Activated gamma-delta T cell (primary cell): ENCODE measurements around the gene PPM1H.
"Not testable (repeated sequence)": the region's sequence is repeated elsewhere in the genome, so short reads cannot be mapped to it uniquely, and the experiment has no call there.

Experiments used
- DNase-seq: peaks from one replicate; lab custom pipeline; 2025; lab: John Stamatoyannopoulos, UW

The PPM1H gene

DNA sequence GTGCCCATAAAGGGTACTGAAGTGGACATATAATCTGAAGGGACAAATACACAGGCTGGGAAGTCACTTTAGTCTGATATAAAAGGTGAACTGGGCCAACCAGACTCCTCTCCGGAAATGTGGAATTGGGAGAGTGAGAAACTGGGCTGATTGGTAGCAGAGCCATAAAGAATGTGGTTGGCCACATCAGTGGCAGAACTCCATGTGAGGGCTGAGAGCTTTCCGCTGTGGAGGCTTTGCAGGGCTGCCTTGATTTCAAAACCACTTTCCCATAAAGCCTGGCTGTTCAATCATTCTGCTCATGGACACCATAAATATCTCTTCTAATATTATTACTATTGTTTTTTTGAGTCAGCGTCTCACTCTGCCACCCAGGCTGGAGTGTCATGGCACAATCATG, 248.0 kb downstream of the PPM1H start:
- DNase-seq: no peak

DNA sequence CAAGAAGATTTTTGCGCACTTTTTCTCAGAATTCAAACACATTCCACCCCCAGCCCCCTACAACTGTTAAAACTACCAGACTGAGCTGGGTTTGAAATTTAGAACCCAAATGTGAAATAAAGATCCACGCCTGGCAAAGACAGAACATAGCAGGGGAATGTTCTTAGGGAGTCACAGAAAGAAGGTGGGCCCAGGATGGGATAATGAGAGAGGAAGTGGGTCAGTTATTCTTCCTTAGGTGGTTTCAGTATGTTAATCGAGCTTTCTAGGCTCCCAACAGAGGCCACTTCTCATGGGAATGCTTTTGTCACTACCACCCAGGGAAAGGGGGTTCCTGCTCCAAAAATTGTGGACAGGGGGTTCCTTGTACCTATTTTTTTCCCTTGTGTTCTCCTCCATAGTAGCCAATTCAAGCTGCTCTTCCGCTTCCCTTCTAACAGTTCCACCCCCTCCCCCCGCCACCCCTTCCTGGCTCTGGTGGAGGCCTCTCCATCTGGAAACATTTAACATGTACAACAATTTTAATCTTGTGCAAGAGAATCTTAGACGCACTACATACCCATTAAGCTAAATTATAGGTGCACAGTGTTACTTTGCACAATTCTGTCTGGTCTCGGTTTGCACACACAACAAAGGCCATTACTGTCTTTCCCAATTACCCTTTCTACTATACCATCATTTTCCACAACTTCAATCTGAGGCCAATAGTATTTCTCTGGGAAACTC, 250.2 kb downstream of the PPM1H start:
- no peak for DNase-seq

DNA sequence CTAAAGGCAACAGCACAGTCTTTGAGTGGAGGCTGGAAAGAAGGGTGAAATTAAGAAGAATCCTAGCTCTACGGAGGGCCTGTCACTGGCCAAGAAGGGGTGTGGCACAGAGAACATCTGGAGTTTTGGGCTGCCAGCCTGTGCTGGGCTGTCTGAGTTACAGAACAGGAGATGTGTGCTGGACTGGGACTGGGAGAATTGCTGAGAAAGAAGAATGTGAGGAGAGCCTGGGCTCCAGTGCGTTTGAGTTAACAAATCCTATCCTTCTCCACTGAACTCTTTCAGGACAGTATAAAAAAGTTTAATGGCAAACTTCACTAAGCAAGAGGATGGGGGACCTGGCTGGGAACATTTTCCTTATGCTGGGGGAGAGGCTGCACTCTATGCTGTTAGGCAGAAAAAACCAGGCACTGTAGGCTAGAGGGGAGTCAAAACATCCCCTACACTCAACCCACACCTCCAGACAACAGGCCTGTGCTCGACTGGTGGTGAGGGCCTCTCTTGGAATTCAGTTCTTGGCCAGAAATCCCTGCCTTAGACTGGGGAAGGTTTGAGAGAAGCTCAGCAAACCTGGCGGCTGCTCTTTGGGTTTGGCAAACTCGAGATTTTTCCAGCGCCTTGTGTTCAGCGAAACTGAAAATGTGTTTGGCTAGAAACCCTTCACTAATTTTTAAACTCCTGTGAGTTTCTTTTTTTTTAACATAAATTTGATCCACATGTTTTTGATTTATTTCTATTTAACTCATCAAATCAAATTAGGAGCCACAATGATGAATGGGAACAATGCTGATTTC, 251.0 kb downstream of the PPM1H start:
- DNase-seq: no peak

DNA sequence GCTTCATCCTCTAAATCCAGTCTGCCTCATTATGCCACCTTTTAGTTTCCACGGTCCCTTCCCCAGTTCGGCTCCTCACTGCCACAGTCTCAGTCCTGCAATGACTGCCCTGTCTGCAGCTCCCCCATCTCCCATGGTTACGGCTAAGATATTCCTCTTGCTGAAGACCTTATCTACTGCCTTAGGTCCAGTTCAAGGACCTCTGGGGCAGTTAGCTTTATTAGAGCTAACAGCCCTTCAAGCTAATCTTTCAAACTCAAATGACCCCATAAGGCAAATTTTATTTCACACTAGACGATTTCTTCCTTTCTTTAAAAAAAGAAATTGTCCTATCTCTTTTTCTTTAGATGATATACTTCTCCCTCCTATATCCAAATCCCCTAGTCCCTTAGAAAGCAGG, 253.6 kb downstream of the PPM1H start:
- DNase-seq: no peak

DNA sequence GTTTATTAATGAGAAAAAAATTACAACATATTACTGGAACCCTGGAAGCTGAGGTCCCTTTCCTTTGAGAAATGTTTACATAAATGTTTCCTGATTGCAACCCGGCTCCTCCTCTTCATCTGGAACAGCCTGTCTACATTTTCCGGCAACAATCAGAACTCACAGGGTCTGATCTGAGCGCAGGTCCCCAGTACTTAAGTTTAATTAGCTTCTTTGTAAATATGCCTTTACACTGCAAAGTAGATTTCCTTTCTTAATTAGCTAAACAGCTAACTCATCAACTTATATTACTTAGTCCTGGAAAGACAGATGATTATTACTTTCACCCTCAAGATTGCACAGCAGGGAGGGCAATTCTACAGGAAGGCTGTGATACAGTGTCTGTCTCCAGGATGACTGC, 255.3 kb downstream of the PPM1H start:
- no peak for DNase-seq

DNA sequence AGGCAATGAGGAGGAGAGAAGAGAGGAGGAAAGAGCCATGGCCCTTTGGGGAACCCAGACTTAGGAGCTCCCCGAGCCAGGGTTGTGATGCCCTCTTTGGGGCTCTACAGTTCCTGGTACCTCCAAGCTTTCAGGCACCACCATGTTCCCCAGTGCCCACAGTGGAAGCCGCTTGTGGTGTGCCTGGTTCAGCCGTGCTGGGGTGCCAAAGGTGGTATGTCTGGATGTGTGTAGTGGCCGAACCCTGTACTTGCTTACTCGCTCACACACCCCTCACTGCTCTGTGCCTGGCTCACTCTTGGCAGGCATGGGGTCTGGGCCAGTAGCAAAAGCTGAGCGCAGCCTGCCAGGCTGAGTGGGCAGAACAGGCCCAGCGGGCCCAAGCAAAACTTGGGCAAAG, 257.6 kb downstream of the PPM1H start:
- no peak for DNase-seq

DNA sequence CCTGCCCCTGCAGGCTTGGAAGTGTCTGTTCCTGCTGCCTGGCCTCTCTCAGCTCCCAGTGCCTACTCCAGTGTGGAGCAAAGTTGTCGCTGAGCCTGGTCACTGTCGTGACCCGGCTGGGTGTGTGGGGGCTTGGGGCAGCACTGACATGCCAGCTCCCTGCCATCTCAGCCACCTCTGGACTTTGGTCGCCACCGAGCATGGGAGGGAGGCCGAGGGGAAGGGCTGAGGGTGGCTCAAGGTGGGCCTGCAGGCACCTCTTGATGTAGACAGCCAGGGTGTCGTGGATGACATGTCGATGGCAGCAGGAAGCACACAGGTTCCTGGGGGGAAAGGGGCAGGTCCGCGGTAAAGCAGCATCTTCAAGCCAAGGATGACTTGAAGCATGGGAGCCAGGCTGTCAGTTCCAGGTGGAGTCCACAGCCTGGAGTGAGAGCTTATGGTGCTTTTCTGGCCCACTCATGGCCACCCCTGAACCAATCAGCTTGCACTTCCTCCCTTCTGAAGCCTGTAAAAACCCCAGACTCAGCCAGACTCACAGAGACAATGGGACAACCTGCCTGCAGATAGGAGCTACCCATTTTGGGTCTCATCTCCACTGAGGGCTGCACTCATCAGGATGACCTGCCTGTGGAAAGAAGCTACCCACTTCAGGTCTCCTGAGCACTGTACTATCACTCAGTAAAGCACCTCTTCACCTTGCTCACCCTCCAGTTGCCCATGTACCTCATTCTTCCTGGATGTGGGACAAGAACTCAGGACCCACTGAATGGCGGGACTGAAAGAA, 258.2 kb downstream of the PPM1H start:
- DNase-seq: no peak

DNA sequence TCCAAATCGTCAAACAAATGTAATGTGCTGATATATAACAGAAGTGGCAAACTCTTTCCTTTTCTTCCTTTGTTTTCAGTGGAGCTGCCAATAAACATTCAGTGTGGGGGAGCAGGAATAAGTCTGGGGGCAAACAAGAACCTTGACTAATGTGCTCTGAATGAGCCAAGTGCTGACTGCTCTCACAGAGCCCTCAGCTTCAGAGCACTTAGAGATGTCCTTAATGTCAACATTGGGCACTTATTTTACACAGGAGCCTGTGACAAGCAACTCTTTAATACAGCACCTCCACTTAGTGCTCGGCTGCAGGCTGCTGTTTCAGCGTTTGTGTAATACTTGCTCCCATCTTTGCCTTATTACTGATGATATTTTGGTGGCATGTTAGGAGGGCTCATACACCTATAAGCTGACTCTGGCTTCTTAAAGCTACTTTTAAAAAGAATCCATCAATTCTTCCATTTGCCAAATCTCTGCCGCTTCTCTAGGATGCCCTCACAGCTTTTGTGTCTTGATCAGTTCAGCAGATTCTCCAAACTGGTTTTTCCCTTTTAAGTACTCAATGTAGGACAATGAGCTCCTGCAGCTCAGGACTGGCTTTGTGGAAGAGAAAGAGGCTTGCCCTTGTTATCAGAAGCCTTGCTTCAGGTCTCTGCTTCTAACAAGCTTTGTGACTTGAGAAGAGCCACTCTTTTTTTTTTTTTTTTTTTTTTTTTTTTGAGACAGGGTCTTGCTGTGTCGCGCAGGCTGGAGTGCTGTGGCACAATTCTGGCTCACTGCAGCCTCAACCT, 261.7 kb downstream of the PPM1H start:
- DNase-seq: no peak

DNA sequence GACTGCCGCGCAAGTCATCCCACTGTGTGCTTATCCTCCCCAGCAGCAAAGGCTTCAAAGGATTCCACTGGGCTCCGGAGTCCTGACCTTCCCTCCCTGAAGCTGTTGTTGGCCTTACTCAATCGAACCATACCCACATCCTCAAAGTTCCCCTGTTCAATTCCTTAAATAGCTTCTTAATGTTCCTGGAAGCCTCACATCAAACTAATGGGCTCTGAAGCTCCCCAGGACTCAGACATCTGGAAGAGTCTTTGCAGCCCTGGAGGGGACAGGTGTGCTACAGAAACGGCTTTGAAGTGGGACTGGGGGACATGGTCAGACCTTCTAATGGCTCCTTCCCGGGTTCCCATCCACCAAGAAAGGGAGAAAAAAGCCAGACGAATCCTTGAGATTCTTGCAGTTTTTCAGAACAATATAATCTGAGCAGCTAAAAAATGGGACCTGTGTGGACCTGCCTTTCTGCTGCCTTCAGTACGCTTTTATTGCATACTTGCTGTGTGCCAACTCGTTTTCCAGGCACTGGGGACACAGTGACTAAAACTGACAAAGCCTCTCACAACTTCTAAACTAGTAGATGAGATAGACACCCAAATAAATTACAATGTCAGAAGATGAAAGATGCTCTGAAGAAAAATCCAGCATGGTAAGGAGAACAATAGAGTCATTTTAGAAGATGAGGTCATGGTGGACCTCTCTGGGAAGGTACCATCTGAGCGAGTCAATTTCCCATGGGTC, 263.8 kb downstream of the PPM1H start:
- no peak for DNase-seq

DNA sequence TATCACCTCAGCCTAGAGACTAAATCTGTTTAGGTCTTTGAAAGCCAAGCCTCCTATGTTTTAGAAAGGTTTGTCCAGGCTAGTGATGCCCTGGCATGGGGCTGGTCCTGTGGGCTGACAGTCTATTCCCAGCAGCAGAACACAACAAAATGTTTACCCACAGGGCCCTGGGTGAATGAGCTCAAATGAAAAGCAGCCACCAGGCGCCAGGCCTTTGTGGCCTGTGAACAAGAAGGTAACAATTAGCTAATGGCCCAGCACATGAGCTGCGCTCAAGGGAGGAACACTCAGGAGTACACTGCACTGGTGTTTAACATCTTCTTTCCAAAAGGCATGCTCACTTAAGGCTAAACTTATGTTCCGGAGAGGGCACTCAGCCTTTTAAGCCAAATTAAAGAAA, 266.2 kb downstream of the PPM1H start:
- DNase-seq: no peak

DNA sequence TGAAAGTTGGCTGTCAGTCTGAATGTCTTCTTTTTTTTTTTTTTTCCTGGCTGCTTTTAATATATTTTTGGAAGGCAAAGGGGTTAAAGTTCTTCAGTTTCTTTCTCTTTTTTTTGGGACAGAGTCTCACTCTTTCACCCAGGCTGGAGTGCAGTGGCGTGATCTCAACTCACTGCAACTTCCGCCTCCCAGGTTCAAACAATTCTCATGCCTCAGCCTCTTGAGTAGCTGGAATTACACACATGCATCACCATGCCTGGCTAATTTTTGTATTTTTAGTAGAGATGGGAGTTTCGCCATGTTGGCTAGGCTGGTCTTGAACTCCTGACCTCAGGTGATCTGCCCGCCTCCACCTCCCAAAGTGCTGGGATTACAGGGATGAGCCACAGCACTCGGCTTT, 270.0 kb downstream of the PPM1H start:
- DNase-seq: not testable (repeated sequence)

DNA sequence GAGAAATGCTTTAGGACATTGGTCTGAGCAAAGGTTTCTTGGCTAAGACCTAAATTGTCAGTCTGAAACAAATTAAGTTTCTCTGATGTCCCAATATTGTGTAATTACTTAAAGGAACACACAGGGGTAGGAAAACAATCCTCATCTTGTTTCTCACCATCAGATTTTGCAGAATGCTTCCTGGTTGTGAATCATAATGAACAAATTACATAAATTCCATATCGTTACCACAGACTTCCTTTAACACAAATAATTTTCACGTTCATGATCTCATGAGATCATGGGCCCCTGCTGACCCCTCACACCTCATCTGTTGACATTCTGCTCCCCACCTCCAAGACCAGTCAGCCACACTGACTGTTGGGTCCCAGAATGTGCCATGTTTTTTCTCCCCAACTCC, 274.2 kb downstream of the PPM1H start:
- DNase-seq: no peak

DNA sequence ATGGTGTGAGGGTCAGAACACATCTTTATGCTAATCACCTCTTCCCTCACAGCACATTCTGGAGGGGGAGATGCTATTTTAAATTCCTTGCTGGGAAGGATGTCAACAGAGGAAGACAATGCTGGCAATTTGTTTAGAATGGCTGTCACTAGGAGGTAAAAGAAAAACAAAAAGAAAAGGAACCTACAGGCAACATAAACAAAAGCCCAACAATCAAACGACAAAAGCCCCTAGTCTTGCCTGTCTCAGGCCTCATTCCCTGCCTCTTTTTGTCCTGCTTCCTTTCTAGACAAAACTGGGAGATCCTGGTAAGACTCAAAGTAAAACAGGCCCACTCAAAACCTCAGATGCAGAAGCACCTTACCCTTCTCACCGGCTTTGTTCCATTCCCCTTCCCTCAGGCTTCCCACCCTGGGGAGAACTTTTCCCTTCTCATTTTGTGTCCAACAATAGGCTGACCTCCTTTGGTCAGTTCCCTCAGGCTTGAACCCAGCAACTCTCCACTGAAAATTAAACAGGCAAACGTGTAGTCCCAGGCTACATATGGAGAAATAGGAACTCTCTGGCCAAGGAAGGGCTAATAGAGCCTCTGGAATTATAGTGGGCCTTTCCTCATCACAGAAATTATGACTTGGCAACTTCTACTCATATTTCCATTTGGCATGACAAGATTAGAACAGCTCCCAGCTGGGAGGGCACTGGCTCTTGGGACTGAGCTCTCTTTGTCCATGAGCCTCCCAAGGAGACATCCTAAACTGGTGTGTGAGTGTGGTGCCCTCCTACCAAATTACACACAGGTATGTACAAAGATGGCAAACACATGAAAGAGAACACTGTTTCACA, 275.3 kb downstream of the PPM1H start:
- no peak for DNase-seq

DNA sequence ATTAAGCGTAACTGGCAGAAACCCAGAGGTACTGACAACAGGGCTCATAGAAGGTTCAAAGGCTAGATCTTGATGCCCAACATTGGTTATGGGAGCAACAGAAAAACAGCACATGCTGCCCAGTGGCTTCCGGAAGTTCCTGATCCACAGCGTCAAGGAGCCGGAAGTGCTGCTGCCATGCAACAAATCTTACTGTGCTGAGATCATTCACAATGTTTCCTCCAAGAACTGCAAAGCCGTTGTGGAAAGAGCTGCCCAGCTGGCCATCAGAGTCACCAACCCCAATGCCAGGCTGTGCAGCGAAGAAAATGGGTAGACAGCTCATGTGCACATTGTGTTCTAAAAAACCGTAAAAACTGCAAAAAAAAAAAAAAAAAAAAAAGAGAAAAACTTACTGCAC, 276.0 kb downstream of the PPM1H start:
- DNase-seq: no peak

DNA sequence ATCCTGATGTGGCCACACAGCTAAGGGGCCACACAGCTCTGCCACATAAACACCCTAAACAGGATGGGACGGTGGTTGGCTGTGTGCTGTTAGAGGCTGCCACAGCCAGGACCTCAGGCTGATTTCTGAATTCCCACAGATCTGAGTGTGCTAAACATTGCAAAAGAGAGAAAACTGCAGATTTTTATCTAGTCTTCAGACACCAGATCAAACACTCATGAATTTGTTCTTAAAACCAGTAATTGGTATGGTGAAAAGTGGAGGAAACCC, 277.7 kb downstream of the PPM1H start:
- DNase-seq: no peak

DNA sequence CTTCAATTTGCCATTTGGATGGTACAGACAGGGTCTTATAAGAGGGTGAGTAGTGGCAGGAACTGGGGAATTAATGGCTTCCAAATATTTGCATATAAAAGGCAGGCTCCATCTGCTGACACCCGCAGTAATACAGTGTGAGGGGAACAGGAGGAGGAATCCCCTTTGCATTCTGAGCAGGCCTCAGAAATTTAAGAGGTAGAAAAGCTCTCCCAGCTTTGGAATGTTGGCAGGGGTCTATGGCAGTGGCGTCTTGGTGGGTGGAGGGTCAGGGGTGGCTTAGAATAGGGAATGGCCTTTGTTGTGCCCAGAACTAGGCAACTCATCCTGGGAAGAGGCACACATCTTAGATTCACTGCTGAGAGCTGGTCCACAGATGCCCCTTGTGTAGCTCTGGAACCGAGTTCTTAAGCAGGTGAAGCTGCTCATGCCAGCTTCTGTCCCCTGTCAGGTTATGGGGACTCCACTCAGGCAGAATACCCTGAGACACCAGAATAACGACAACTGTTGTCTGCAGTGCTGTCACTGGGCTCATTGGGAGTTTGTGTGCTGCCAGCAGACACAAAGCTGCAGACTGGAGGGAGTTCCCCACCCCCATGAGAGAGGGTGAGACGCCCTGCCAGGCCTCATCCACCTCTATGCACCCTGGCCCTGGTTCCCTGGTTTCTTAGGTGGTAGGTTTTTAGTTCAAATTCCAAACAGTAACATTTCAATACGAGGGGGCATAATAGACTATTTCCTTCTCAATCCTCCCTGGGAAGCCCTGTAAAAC, 278.2 kb downstream of the PPM1H start:
- no peak for DNase-seq

DNA sequence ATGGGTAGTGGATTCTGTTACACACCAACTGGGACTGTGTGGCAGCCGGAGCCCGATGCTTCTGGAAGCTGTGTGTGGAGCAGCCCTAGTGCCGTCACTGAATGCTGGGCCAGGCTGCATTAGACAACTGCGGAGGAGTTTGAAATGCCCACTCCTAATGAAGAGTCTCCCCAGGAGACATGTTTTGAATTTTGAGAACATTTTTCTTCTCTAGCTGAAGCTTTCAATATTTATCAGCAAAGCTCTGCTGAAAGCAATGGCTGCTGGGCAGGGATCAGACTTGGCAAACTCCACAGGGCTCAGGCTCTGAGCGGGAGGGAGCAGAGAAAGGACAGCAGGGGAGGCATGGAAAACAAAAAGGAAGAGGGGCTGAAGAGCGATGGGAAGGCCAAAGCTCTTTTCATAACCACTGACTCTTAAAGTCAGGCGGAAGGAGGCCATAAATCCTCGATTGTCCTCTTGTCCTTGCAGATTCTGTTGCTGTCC, 279.2 kb downstream of the PPM1H start:
- DNase-seq: no peak

DNA sequence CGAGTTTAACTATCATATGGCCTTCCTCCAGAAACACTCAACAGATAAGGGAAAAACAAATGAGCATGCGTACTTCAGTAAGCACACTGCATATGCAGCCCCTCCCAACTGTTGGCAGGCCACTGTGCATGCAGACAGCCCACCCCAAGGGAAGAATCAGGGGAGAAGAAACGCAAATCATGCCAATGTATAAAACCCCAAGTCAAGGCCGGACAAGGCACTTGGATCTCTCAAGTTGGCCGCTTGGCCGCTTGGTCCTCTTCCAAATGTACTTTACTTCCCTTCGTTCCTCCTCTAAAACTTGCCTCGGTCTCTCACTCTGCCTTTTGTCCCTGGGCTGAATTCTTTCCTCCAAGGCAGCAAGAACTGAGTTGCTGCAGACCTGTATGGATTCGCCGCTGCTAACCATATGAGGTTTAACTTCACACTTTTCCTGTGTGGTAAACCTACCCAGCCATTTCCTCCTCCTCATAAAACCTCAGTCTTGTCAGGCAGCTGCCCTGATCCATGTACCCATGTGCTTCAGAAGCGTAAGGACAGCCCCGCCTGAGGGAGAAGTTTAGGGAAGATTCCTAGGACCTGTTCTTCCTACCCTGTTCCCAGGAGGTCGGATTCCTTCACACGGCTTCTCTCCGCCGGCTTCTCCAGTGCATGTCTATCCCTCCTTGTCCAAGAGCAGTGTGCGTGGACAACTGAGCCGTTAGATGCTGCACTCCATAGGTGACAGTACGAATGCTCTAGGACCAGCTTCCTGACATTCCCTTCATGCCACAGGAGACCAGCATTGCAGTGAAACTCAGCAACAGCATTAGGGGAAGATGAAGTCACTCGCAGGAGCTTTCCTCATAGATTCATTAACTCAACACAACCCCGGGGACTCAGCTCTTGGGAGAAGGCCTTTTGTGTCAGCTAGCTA, 280.4 kb downstream of the PPM1H start:
- no peak for DNase-seq

DNA sequence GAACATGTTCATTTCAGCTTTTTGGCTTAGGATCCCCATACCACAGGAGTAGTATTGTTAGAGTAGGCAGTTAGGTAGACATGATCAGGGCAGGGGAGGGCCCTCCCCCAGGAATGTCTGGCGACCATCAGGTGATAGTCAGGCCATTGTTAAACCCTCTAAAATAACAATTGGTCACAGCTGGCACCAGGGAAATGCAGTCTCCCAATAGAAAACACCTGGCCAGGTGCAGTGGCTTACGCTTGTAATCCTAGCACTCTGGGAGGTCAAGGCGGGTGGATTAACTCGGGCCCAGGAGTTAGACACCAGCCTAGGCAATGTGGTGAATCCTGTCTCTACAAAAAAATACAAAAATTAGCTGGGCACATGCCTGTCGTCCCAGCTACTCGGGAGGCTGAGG, 281.2 kb downstream of the PPM1H start:
- DNase-seq: no peak
